SK-N-SH (cell line): Measurements from ENCODE around the gene ARHGAP26.

Experiments
- CTCF ChIP-seq: fragments of 200-600 bp; sonication (generic); IDR thresholded peaks from 2 replicates; pipeline ENCODE4 v1.6.1; 2017; ENCODE audit warnings: antibody characterized with exemption, mild to moderate bottlenecking, moderate library complexity
- EZH2phosphoT487 ChIP-seq: fragments of 200-600 bp; sonication (generic); IDR thresholded peaks from 2 replicates; pipeline ENCODE4 v1.6.1; 2017; ENCODE audit warnings: low read depth, mixed run types, mild to moderate bottlenecking, antibody characterized with exemption, moderate library complexity, borderline replicate concordance
- GABPA ChIP-seq: IDR thresholded peaks from 2 replicates; pipeline ENCODE4 v1.4.0; 2012; ENCODE audit warnings: low read depth, mild to moderate bottlenecking
- MAX ChIP-seq: IDR thresholded peaks from 2 replicates; pipeline ENCODE4 v1.4.0; 2012; ENCODE audit warnings: low read depth
- RCOR1 ChIP-seq: fragments of 150-350 bp; IDR thresholded peaks from 2 replicates; pipeline ENCODE4 v1.6.1; 2017; ENCODE audit warnings: antibody characterized with exemption, low read length
- RXRA ChIP-seq: IDR thresholded peaks from 2 replicates; pipeline ENCODE4 v1.4.0; 2012; ENCODE audit warnings: low read depth, mild to moderate bottlenecking, borderline replicate concordance
- SIN3A ChIP-seq: IDR thresholded peaks from 2 replicates; pipeline ENCODE4 v1.6.1; 2012; ENCODE audit warnings: low read depth, mild to moderate bottlenecking, low read length, moderate library complexity, borderline replicate concordance
- TF ChIP-seq, protein P1 (sequence below): IDR thresholded peaks from 2 replicates; pipeline ENCODE4 v1.4.0; 2012; ENCODE audit warnings: low read depth, borderline replicate concordance
- TF ChIP-seq, protein P2 (sequence below): fragments of 150-350 bp; IDR thresholded peaks from 2 replicates; pipeline ENCODE4 v1.6.1; 2017; ENCODE audit warnings: antibody characterized with exemption, low read length, low read depth, borderline replicate concordance

- TF ChIP-seq CTCF (no peak), RXRA (no peak), SIN3A (no peak), GABPA (no peak), MAX (no peak), EZH2phosphoT487 (no peak), RCOR1 (no peak)
- TF ChIP-seq, protein P1, sequence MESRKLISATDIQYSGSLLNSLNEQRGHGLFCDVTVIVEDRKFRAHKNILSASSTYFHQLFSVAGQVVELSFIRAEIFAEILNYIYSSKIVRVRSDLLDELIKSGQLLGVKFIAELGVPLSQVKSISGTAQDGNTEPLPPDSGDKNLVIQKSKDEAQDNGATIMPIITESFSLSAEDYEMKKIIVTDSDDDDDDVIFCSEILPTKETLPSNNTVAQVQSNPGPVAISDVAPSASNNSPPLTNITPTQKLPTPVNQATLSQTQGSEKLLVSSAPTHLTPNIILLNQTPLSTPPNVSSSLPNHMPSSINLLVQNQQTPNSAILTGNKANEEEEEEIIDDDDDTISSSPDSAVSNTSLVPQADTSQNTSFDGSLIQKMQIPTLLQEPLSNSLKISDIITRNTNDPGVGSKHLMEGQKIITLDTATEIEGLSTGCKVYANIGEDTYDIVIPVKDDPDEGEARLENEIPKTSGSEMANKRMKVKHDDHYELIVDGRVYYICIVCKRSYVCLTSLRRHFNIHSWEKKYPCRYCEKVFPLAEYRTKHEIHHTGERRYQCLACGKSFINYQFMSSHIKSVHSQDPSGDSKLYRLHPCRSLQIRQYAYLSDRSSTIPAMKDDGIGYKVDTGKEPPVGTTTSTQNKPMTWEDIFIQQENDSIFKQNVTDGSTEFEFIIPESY, result no peak
- TF ChIP-seq, protein P2, sequence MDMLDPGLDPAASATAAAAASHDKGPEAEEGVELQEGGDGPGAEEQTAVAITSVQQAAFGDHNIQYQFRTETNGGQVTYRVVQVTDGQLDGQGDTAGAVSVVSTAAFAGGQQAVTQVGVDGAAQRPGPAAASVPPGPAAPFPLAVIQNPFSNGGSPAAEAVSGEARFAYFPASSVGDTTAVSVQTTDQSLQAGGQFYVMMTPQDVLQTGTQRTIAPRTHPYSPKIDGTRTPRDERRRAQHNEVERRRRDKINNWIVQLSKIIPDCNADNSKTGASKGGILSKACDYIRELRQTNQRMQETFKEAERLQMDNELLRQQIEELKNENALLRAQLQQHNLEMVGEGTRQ, result no peak
Observed at GRCh38 chr5:143237664-143238063, 467.5 kb downstream of the ARHGAP26 start.
